Measurements from ENCODE around the gene VARS2.

The VARS2 gene

DNA sequence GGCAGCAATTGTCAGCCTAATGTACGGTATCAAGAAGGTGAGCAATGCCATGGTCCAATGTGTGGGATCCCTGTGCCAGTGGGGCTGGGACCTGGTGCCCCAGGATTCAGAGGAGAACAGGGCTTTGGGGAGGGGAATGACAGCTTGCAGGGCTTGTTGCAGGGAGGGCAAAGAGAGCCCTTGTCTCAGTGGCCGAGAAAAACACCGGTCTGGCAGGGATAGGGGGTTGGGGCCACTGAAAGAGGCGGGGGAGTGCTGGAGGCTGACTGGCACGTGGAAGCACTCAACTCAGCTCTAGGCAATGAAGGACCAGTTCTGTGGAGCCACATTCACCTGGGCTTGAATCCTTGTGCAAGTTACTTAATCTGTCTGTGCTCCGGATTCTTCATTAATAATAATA, 23.2 kb downstream of the VARS2 start:
- Histone ChIP-seq H3K27me3 (ENCODE audit: control insufficient read depth, insufficient read depth, low read length) (no peaks in the 10 kb centered on the region), H2AFZ (no peak overlapping the region), H3K9ac (no peak overlapping the region), H3K4me2 (ENCODE audit: low read length) (no peak overlapping the region), H3K4me1 (peaks cover 1% of the 10 kb centered on the region), H3K36me3 (ENCODE audit: control insufficient read depth, insufficient read depth, low read length) (no peaks in the 10 kb centered on the region), H3K27ac (no peak overlapping the region), H3K79me2 (no peaks in the 10 kb centered on the region), H3K9me3 (ENCODE audit: control insufficient read depth, low read length) (no peaks in the 10 kb centered on the region), H3K4me3 (ENCODE audit: low read depth, low read length) (no peak overlapping the region)
- no peak for TF ChIP-seq CTCF (IDR thresholded peaks at IDR 0.05)

- H3K79me2 ChIP-seq = no peaks in the 10 kb centered on the region
- H3K36me3 ChIP-seq (ENCODE audit: control insufficient read depth, insufficient read depth, low read length) = no peaks in the 10 kb centered on the region
- H2AFZ ChIP-seq = no peak overlapping the region
- H3K4me2 ChIP-seq (ENCODE audit: low read length) = no peak overlapping the region
- no peaks in the 10 kb centered on the region for H3K9me3 ChIP-seq (ENCODE audit: control insufficient read depth, low read length)
- peaks cover 4% of the 10 kb centered on the region for H3K4me1 ChIP-seq
- H3K27ac ChIP-seq = no peak overlapping the region
- no peaks in the 10 kb centered on the region for H3K27me3 ChIP-seq (ENCODE audit: control insufficient read depth, insufficient read depth, low read length)
- H3K4me3 ChIP-seq (ENCODE audit: low read depth, low read length) = no peak overlapping the region
- TF ChIP-seq CTCF (IDR thresholded peaks at IDR 0.05) = no peak
- no peak overlapping the region for H3K9ac ChIP-seq
Measured at GRCh38 chr6:30938730-30939129, 24.7 kb downstream of the VARS2 start.

DNA sequence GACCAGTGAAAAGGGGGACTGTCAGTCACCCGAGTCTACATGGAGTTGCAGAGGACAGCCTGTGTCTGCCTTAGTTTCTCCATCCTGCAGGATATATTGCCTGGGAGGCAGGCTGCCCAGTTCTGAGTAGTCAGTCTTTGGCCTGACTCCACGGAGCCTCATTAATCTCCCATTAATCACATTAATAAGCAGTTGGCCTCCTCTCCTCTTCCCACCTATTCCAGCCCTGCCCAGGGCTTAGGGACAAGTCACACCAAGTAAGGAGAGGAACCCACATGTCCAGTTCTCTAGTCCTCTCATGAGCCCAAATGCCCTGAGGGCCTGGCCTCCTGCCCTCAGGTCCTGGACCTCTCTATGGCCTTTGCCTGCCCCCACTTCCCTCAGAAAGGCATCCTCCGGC, 25.4 kb downstream of the VARS2 start:
- Histone ChIP-seq H3K36me3 (ENCODE audit: control insufficient read depth, insufficient read depth, low read length) (no peaks in the 10 kb centered on the region), H2AFZ (no peak overlapping the region), H3K9ac (no peak overlapping the region), H3K4me2 (ENCODE audit: low read length) (no peak overlapping the region), H3K27me3 (ENCODE audit: control insufficient read depth, insufficient read depth, low read length) (no peaks in the 10 kb centered on the region), H3K4me1 (peaks cover 4% of the 10 kb centered on the region), H3K4me3 (ENCODE audit: low read depth, low read length) (no peak overlapping the region), H3K9me3 (ENCODE audit: control insufficient read depth, low read length) (no peaks in the 10 kb centered on the region), H3K79me2 (no peaks in the 10 kb centered on the region), H3K27ac (no peak overlapping the region)
- no peak for TF ChIP-seq CTCF (IDR thresholded peaks at IDR 0.05)

GRCh38 chr6:30940361-30940986, 26.4 kb downstream of the VARS2 start, which contains the start of gene MUCL3:
Gene MUCL3, plus strand, starts transcription at chr6:30940973. Its CDS starts 27 bp downstream, at chr6:30941000.
- H3K27ac ChIP-seq = no peak within 1 kb of the TSS

More at GRCh38 chr6:30940361-30940986, 26.4 kb downstream of the VARS2 start, which contains the start of gene MUCL3:
- Histone ChIP-seq H3K4me1 (peaks cover 4% of the 10 kb centered on the region), H3K36me3 (ENCODE audit: control insufficient read depth, insufficient read depth, low read length) (no peaks in the 10 kb centered on the region), H3K27me3 (ENCODE audit: control insufficient read depth, insufficient read depth, low read length) (no peaks in the 10 kb centered on the region), H3K9me3 (ENCODE audit: control insufficient read depth, low read length) (no peaks in the 10 kb centered on the region), H2AFZ (no peak within 1 kb of the TSS), H3K79me2 (no peaks in the 10 kb centered on the region), H3K4me2 (ENCODE audit: low read length) (no peak within 1 kb of the TSS), H3K4me3 (ENCODE audit: low read depth, low read length) (no peak within 1 kb of the TSS), H3K9ac (no peak within 1 kb of the TSS)
- TF ChIP-seq CTCF (IDR thresholded peaks at IDR 0.05) = no peak

All from parathyroid adenoma (tissue), 2 donors.